ENCODE data around the gene P2RY11.

- TF ChIP-seq CTCF (IDR thresholded peaks at IDR 0.05) (no peak), EZH2 (IDR thresholded peaks at IDR 0.05; ENCODE audit: borderline replicate concordance, insufficient read depth, low read depth, low read length, poor library complexity, severe bottlenecking) (no peak)
Observed at GRCh38 chr19:10070730-10071446, 40.6 kb upstream of the P2RY11 start.

All from B cell (primary cell).